Keratinocyte (primary cell): ENCODE data around the gene PPP2R3C. TPM values are rescaled to one million over a fixed set of nuclear protein-coding genes. Genes with fewer than 3 reads are reported as not detected.

Experiments used
- DNase-seq: peaks from one replicate; pipeline ENCODE4 v3.0.0-alpha.2; 2011; ENCODE audit warnings: low read depth, missing footprints, low spot score
- FAIRE-seq: peaks from 2 replicates; lab custom pipeline; 2011; peaks lifted over from hg19 to GRCh38; lab: Jason Lieb, UNC
- H2AFZ ChIP-seq: 2 replicates; pipeline ENCODE4 v1.6.0; 2012; ENCODE audit warnings: low read length, control low read depth, inconsistent platforms; ENCODE audit not compliant: control insufficient read depth
- H3K27ac ChIP-seq: 2 replicates; pipeline ENCODE4 v1.5.1; 2011; ENCODE audit warnings: low read length; ENCODE audit not compliant: control insufficient read depth, insufficient read depth
- H3K27me3 ChIP-seq: 3 replicates; pipeline ENCODE4 v1.6.0; 2011; ENCODE audit warnings: low read length; ENCODE audit not compliant: control insufficient read depth, insufficient read depth; ENCODE audit errors: extremely low read depth
- H3K36me3 ChIP-seq, 2 experiments: 2 replicates in 1 of 2; 3 replicates in 1 of 2; pipeline ENCODE4 v1.5.1; 2011; ENCODE audit warnings: low read length in 2 of 2, mild to moderate bottlenecking in 1 of 2; ENCODE audit not compliant: control insufficient read depth in 2 of 2, insufficient read depth in 2 of 2; ENCODE audit errors: extremely low read depth in 1 of 2
- H3K4me1 ChIP-seq: 3 replicates; pipeline ENCODE4 v1.5.1; 2011; ENCODE audit warnings: low read length; ENCODE audit not compliant: control insufficient read depth, insufficient read depth; ENCODE audit errors: extremely low read depth
- H3K4me2 ChIP-seq: 3 replicates; pipeline ENCODE4 v1.6.0; 2011; ENCODE audit warnings: low read depth, low read length; ENCODE audit not compliant: control insufficient read depth, insufficient read depth; ENCODE audit errors: extremely low read depth
- H3K4me3 ChIP-seq, 3 experiments: fragments of 200-600 bp in 1 of 3; sonication (generic) in 1 of 3; 2 replicates in 2 of 3; 3 replicates in 1 of 3; pipeline ENCODE4 v1.5.1; 2011 to 2016; ENCODE audit warnings: low read length in 3 of 3, mild to moderate bottlenecking in 3 of 3, control low read depth in 2 of 3, inconsistent platforms in 1 of 3, low read depth in 1 of 3, mixed read lengths in 1 of 3, mixed run types in 1 of 3, moderate library complexity in 1 of 3; ENCODE audit not compliant: control insufficient read depth in 2 of 3, insufficient read depth in 2 of 3; ENCODE audit errors: extremely low read depth in 1 of 3
- H3K79me2 ChIP-seq: 2 replicates; pipeline ENCODE4 v1.6.0; 2012; ENCODE audit warnings: low read length; ENCODE audit not compliant: control insufficient read depth, insufficient read depth
- H3K9ac ChIP-seq: 3 replicates; pipeline ENCODE4 v1.6.0; 2011; ENCODE audit warnings: low read length; ENCODE audit not compliant: control insufficient read depth, insufficient read depth; ENCODE audit errors: extremely low read depth
- H3K9me1 ChIP-seq: 3 replicates; pipeline ENCODE4 v1.6.0; 2011; ENCODE audit warnings: low read length; ENCODE audit not compliant: control insufficient read depth, insufficient read depth; ENCODE audit errors: extremely low read depth
- H3K9me3 ChIP-seq: 2 replicates; pipeline ENCODE4 v1.5.1; 2012; ENCODE audit warnings: low read depth, low read length; ENCODE audit not compliant: control insufficient read depth
- H4K20me1 ChIP-seq: 3 replicates; pipeline ENCODE4 v1.6.0; 2011; ENCODE audit warnings: low read length; ENCODE audit not compliant: control insufficient read depth, insufficient read depth; ENCODE audit errors: extremely low read depth
- EZH2 ChIP-seq: IDR thresholded peaks from one replicate; pipeline ENCODE4 v1.6.1; 2012; ENCODE audit warnings: inconsistent platforms, mild to moderate bottlenecking, low read length, moderate library complexity
- dilution Hi-C: fragments of 300-500 bp; cut with MboI; formaldehyde crosslinking; loops from one replicate; pipeline ENCODE4 v1.7.0; 2020; ENCODE audit warnings: low sequenced_read_pairs; ENCODE audit not compliant: extremely low pct_ligation_motif_present
- polyA plus RNA-seq, 5 experiments: library from polyadenylated mRNA; depleted of rRNA in 3 of 5; stranded (reverse) in 3 of 5; stranded (forward) in 1 of 5; unstranded in 1 of 5; fragments of >200 nt; gene quantifications; 1 replicate in 1 of 5; 2 replicates in 3 of 5; 3 replicates in 1 of 5; pipeline versions ENCODE4 v1.2.1 to v1.2.3, GENCODE V29; 2011 to 2012; ENCODE audit warnings: missing spikeins in 2 of 5, low read depth in 1 of 5, low replicate concordance in 1 of 5
- TF ChIP-seq, protein P1 (sequence below), 3 experiments: IDR thresholded peaks in 1 of 3; conservative IDR thresholded peaks in 1 of 3; optimal IDR thresholded peaks in 1 of 3; 2 replicates in 2 of 3; 3 replicates in 1 of 3; pipeline versions ENCODE3 to v1.5.1; 2011; ENCODE audit warnings: low read length in 3 of 3, mild to moderate bottlenecking in 3 of 3, moderate library complexity in 2 of 3, control low read depth in 1 of 3, inconsistent platforms in 1 of 3; ENCODE audit not compliant: insufficient read depth in 2 of 3; ENCODE audit errors: extremely low read depth in 1 of 3

Gene PPP2R3C
- polyA plus RNA-seq, 1 donor (not counting 4 experiments of a cell fraction or from before 2014, with no cell fraction given), result 9.8 TPM

DNA sequence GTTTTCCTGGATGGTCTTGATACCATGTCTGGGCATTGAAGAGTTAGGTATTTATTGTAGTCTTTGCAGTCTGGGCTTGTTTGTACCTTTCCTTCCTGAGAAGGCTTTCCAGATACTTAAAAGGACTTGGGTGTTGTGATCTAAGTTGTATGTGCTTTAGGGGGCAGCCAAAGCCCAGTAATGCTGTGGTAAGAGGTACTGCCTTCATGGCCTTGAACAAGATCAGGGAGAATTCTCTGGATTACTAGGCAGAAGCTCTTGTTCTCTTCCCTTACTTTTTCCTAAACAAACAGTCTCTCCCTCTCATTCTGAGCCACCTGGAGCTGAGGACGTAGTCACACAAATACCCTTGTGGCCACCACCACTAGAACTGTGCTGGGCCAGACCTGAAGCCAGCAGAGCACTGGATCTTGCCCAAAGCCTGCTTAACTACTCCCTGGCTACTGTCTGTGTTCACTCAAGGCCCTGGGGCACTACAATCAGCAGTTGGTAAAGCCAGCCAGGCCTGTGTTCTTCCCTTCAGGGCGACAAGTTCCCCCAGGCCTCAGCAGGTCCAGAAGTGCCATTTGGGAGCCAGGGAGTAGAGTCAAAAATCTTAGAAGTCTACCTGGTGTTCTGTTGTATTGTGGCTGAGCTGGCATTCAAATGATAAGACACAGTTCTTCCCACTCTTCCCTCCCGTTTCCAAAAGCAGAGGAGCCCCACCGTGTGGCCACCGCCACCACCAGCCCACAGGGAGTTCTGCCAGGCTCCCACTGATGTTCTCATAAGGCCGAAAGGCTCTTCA lies 11.9 kb upstream of the PPP2R3C start:
- FAIRE-seq (no peak), DNase-seq (no peak)
- Histone ChIP-seq H3K27me3 (no peaks in the 10 kb centered on the region), H3K4me3 (no peak overlapping the region), H3K36me3 (no peaks in the 10 kb centered on the region), H3K27ac (no peak overlapping the region), H3K79me2 (peaks cover 19% of the 10 kb centered on the region), H2AFZ (no peak overlapping the region), H3K9me1 (no peaks in the 10 kb centered on the region), H3K4me2 (no peak overlapping the region), H4K20me1 (peaks cover 3% of the 10 kb centered on the region), H3K4me1 (no peaks in the 10 kb centered on the region), H3K9ac (no peak overlapping the region), H3K9me3 (no peaks in the 10 kb centered on the region)
- TF ChIP-seq, protein P1, sequence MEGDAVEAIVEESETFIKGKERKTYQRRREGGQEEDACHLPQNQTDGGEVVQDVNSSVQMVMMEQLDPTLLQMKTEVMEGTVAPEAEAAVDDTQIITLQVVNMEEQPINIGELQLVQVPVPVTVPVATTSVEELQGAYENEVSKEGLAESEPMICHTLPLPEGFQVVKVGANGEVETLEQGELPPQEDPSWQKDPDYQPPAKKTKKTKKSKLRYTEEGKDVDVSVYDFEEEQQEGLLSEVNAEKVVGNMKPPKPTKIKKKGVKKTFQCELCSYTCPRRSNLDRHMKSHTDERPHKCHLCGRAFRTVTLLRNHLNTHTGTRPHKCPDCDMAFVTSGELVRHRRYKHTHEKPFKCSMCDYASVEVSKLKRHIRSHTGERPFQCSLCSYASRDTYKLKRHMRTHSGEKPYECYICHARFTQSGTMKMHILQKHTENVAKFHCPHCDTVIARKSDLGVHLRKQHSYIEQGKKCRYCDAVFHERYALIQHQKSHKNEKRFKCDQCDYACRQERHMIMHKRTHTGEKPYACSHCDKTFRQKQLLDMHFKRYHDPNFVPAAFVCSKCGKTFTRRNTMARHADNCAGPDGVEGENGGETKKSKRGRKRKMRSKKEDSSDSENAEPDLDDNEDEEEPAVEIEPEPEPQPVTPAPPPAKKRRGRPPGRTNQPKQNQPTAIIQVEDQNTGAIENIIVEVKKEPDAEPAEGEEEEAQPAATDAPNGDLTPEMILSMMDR (optimal IDR thresholded peaks at IDR 0.05 in 1 of 3, IDR thresholded peaks at IDR 0.05 in 1 of 3, conservative IDR thresholded peaks at IDR 0.05 in 1 of 3; ENCODE audit: extremely low read depth in 1 of 3, insufficient read depth in 2 of 3, low read length in 3 of 3), result no peak
- no peak for TF ChIP-seq EZH2
- dilution Hi-C loops, result no loop called here

DNA sequence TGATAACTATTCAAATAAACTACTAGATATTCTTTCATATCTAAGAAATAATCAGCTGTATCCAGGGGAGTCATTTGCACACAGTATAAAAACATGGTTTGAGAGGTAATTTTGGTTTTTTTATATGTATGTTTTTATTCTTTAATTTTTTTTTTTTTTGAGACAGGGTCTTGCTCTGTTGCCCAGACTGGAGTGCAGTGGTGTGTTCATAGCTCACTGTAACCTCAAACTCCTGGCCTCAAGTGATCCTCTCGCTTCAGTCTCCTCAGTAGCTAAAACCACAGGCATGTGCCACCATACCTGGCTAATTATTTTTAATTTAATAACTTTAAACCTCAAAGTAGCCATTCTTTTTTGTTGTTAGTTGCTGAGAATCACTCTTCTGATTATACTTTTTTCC lies 2.3 kb upstream of the PPP2R3C start:
- no peaks in the 10 kb centered on the region for H3K9me3 ChIP-seq
- H3K4me1 ChIP-seq, result peaks cover 13% of the 10 kb centered on the region
- peaks cover 29% of the 10 kb centered on the region for H3K79me2 ChIP-seq
- DNase-seq (no peak), FAIRE-seq (no peak)
- H3K4me3 ChIP-seq, result peak overlapping the region in 2 of 3 experiments; percentile 82 to 85
- peak overlapping the region; percentile 99 for H3K9ac ChIP-seq
- H3K4me2 ChIP-seq, result peak overlapping the region; percentile 90
- TF ChIP-seq, protein P1 (optimal IDR thresholded peaks at IDR 0.05 in 1 of 3, IDR thresholded peaks at IDR 0.05 in 1 of 3, conservative IDR thresholded peaks at IDR 0.05 in 1 of 3; ENCODE audit: extremely low read depth in 1 of 3, insufficient read depth in 2 of 3, low read length in 3 of 3), result no peak
- TF ChIP-seq EZH2, result no peak
- no peaks in the 10 kb centered on the region for H3K9me1 ChIP-seq
- no peaks in the 10 kb centered on the region for H3K36me3 ChIP-seq
- peak overlapping the region; percentile 99 for H3K27ac ChIP-seq
- H2AFZ ChIP-seq, result no peak overlapping the region
- no peaks in the 10 kb centered on the region for H4K20me1 ChIP-seq
- no peaks in the 10 kb centered on the region for H3K27me3 ChIP-seq
- dilution Hi-C loops, result no loop called here
